Smooth muscle cell (in vitro differentiated cells): ENCODE data around the gene FAM107B. TPM values are rescaled to one million over a fixed set of nuclear protein-coding genes. Genes with fewer than 3 reads are reported as not detected.
A peak's percentile ranks its signal among the peaks of the same experiment; 100 is the strongest.

Experiments used
- DNase-seq: peaks from one replicate; lab custom pipeline; 2025; ENCODE audit not compliant: unreplicated experiment; lab: John Stamatoyannopoulos, UW
- H2AFZ ChIP-seq: fragments of 200-600 bp; sonication (generic); 2 replicates; pipeline ENCODE4 v1.6.0; 2016; ENCODE audit warnings: antibody characterized with exemption, low read depth, mild to moderate bottlenecking
- H3F3A ChIP-seq: fragments of 200-600 bp; sonication (generic); 2 replicates; pipeline ENCODE4 v1.6.0; 2017; ENCODE audit warnings: antibody characterized with exemption, low read depth
- H3K27ac ChIP-seq: fragments of 200-600 bp; sonication (generic); 2 replicates; pipeline ENCODE4 v1.5.1; 2016; ENCODE audit warnings: low read depth, mild to moderate bottlenecking
- H3K27me3 ChIP-seq: fragments of 200-600 bp; sonication (generic); 2 replicates; pipeline ENCODE4 v1.6.1; 2016; ENCODE audit warnings: low read depth, mild to moderate bottlenecking
- H3K36me3 ChIP-seq: fragments of 200-600 bp; sonication (generic); 2 replicates; pipeline ENCODE4 v1.5.1; 2016; ENCODE audit warnings: low read depth
- H3K4me1 ChIP-seq: fragments of 200-600 bp; sonication (generic); 2 replicates; pipeline ENCODE4 v1.5.1; 2016; ENCODE audit warnings: low read depth
- H3K4me2 ChIP-seq: fragments of 200-600 bp; sonication (generic); 2 replicates; pipeline ENCODE4 v1.6.0; 2016; ENCODE audit warnings: mild to moderate bottlenecking
- H3K4me3 ChIP-seq: fragments of 200-600 bp; sonication (generic); 2 replicates; pipeline ENCODE4 v1.5.1; 2016; ENCODE audit warnings: mild to moderate bottlenecking
- H3K79me2 ChIP-seq: fragments of 200-600 bp; sonication (generic); 2 replicates; pipeline ENCODE4 v1.6.0; 2016; ENCODE audit warnings: low read depth, mild to moderate bottlenecking
- H3K9ac ChIP-seq: fragments of 200-600 bp; sonication (generic); 2 replicates; pipeline ENCODE4 v1.6.0; 2016; ENCODE audit warnings: low read depth
- H3K9me3 ChIP-seq: fragments of 200-600 bp; sonication (generic); replicated peaks from 2 replicates; pipeline ENCODE4 v1.5.1; 2016; ENCODE audit warnings: low read depth
- H4K20me1 ChIP-seq: fragments of 200-600 bp; sonication (generic); 2 replicates; pipeline ENCODE4 v1.6.0; 2016; ENCODE audit warnings: low read depth
- WGBS: methylation state at CpG from one replicate; pipeline ENCODE4 v1.1.7; 2016; ENCODE audit warnings: low lambda C conversion rate; 5-methylcytosine and 5-hydroxymethylcytosine counted together
- polyA plus RNA-seq: library from polyadenylated mRNA; unstranded; fragments of >200 nt; fragmentation: Nextera tagmentation; extraction: Ambion mirVana; gene quantifications from 2 replicates; pipeline ENCODE4 v1.2.1, GENCODE V29; 2016
- total RNA-seq: library from RNA; depleted of rRNA; stranded (reverse); fragments of >200 nt; gene quantifications from 2 replicates; pipeline ENCODE4 v1.2.3, GENCODE V29; 2014
- TF ChIP-seq, protein P1 (sequence below): fragments of 200-600 bp; sonication (generic); IDR thresholded peaks from 2 replicates; pipeline ENCODE4 v1.5.1; 2017; ENCODE audit warnings: borderline replicate concordance, mild to moderate bottlenecking, antibody characterized with exemption; ENCODE audit not compliant: insufficient read depth, poor library complexity, severe bottlenecking

FAM107B gene
- total and polyA plus RNA-seq, 2 experiments from 2014 or later: 8.7 to 9.0 TPM

GRCh38 chr10:14529351-14529750 lies 245.3 kb downstream of the FAM107B start:
- Histone ChIP-seq H2AFZ (no peak overlapping the region), H3F3A (peaks cover 17% of the 10 kb centered on the region), H3K79me2 (no peaks in the 10 kb centered on the region), H3K36me3 (no peaks in the 10 kb centered on the region), H3K4me1 (no peaks in the 10 kb centered on the region), H3K4me2 (peak overlapping the region; percentile 28), H3K27ac (peak overlapping the region; percentile 23), H3K27me3 (no peaks in the 10 kb centered on the region), H3K4me3 (no peak overlapping the region), H4K20me1 (peaks cover 35% of the 10 kb centered on the region), H3K9me3 (no peaks in the 10 kb centered on the region), H3K9ac (no peak overlapping the region)
- TF ChIP-seq, protein P1, sequence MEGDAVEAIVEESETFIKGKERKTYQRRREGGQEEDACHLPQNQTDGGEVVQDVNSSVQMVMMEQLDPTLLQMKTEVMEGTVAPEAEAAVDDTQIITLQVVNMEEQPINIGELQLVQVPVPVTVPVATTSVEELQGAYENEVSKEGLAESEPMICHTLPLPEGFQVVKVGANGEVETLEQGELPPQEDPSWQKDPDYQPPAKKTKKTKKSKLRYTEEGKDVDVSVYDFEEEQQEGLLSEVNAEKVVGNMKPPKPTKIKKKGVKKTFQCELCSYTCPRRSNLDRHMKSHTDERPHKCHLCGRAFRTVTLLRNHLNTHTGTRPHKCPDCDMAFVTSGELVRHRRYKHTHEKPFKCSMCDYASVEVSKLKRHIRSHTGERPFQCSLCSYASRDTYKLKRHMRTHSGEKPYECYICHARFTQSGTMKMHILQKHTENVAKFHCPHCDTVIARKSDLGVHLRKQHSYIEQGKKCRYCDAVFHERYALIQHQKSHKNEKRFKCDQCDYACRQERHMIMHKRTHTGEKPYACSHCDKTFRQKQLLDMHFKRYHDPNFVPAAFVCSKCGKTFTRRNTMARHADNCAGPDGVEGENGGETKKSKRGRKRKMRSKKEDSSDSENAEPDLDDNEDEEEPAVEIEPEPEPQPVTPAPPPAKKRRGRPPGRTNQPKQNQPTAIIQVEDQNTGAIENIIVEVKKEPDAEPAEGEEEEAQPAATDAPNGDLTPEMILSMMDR: no peak
- DNase-seq: no peak
- WGBS: 11% methylated on average over 3 of the region's 3 CpGs

GRCh38 chr10:14528450-14528849 lies 246.2 kb downstream of the FAM107B start:
- H3K9ac ChIP-seq: no peak overlapping the region
- TF ChIP-seq, protein P1: no peak
- H3F3A ChIP-seq: peaks cover 17% of the 10 kb centered on the region
- no peaks in the 10 kb centered on the region for H3K4me1 ChIP-seq
- peaks cover 37% of the 10 kb centered on the region for H4K20me1 ChIP-seq
- no peak overlapping the region for H2AFZ ChIP-seq
- WGBS: 100% methylated on average over 2 of the region's 2 CpGs
- no peaks in the 10 kb centered on the region for H3K79me2 ChIP-seq
- DNase-seq: no peak
- H3K4me3 ChIP-seq: no peak overlapping the region
- no peak overlapping the region for H3K4me2 ChIP-seq
- no peaks in the 10 kb centered on the region for H3K27me3 ChIP-seq
- no peaks in the 10 kb centered on the region for H3K36me3 ChIP-seq
- no peaks in the 10 kb centered on the region for H3K9me3 ChIP-seq
- no peak overlapping the region for H3K27ac ChIP-seq

DNA sequence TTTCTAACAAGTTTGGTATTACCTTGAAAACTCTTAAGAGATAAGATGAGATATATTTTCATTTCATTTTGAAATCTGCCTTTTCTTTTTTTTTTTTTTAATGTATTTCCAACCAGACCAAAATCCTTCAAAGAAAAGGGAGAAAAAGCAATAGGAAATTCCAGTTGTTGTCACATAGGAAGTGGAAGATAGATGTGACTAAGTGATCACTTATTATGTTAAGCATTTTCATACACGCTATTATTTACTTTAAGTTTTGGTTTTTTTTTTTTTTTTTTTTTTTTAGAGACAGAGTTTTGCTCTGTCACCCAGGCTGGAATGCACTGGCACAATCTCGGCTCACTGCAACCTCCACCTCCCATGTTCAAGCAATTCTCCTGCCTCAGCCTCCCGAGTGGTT lies 246.8 kb downstream of the FAM107B start:
- Histone ChIP-seq H3K36me3 (no peaks in the 10 kb centered on the region), H3K9ac (no peak overlapping the region), H3K27me3 (no peaks in the 10 kb centered on the region), H3K27ac (no peak overlapping the region), H3K4me3 (no peak overlapping the region), H3F3A (peaks cover 17% of the 10 kb centered on the region), H3K4me2 (no peak overlapping the region), H3K79me2 (no peaks in the 10 kb centered on the region), H3K4me1 (no peaks in the 10 kb centered on the region), H2AFZ (no peak overlapping the region), H3K9me3 (no peaks in the 10 kb centered on the region), H4K20me1 (peaks cover 40% of the 10 kb centered on the region)
- WGBS: 78% methylated on average over 3 of the region's 3 CpGs
- DNase-seq: no peak
- TF ChIP-seq, protein P1: no peak

DNA sequence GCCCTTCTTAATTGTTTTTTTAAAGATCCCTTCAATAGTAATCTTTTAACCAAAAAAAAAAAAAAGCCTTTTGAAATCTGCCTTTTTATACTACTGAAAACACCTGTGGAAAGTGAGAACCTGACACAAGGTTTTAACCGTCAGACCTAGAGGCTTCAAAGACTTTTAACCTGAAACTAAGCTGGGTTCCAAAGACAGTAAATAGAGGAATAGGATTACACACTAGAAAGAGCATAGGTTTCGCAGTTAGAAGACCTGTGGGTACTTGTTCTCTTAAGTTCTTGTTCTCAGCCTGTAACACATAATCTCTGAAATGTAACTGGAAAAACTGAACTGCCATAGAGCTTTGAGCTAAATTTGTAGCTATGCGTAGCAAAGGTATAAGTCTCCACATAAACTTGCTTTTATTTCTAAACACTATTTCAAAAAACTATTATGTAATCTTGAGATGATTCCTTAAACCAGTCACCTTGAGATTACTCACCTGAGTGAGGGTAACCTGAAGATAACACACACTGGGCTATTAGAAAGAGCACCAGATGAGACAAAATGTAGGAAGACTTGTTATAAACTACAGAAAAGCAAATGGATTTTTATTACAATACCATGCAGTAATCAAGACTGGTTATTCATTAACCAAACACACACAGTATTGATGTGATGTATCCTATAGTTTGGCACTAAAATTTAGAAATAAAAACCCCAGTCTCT lies 247.4 kb downstream of the FAM107B start:
- no peak overlapping the region for H3K27ac ChIP-seq
- H3K4me3 ChIP-seq: no peak overlapping the region
- no peak overlapping the region for H3K4me2 ChIP-seq
- DNase-seq: no peak
- peaks cover 17% of the 10 kb centered on the region for H3F3A ChIP-seq
- H3K27me3 ChIP-seq: no peaks in the 10 kb centered on the region
- H3K36me3 ChIP-seq: no peaks in the 10 kb centered on the region
- no peaks in the 10 kb centered on the region for H3K4me1 ChIP-seq
- no peak overlapping the region for H2AFZ ChIP-seq
- 97% methylated on average over 3 of the region's 3 CpGs for WGBS
- no peak overlapping the region for H3K9ac ChIP-seq
- TF ChIP-seq, protein P1: no peak
- H3K9me3 ChIP-seq: no peaks in the 10 kb centered on the region
- H4K20me1 ChIP-seq: peaks cover 34% of the 10 kb centered on the region
- H3K79me2 ChIP-seq: no peaks in the 10 kb centered on the region
